DOHH2 (cell line): Measurements from ENCODE around the gene TAF1.

Experiments used
- EZH2phosphoT487 ChIP-seq: fragments of 200-600 bp; sonication (generic); IDR thresholded peaks from 2 replicates; pipeline ENCODE4 v1.6.1; 2017; ENCODE audit warnings: borderline replicate concordance, mild to moderate bottlenecking, antibody characterized with exemption, low read length, moderate library complexity, mixed read lengths
- TF ChIP-seq, protein P1 (sequence below): fragments of 200-600 bp; sonication (generic); IDR thresholded peaks from one replicate; pipeline ENCODE4 v1.5.1; 2014; ENCODE audit warnings: antibody characterized with exemption, mild to moderate bottlenecking, low read depth, low read length; ENCODE audit not compliant: poor library complexity, severe bottlenecking

DNA sequence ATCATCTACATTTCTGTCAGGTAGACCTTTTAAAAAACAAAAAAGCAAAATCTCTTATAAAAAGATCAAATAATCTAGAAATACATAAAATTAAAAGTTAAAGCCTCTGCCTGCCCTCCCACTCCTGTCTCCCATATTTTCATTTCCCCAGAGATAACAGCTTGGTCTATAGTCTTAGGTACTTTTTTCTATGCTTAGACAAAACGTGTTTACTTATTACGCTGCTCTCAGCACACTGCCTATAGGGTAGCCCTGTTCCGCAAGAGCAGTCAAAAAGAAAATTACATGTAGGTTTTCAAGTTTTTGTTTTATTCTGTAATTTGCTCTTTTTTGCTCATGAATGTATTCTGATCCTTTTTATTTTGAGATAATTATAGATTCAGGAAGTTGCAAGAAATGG is 73.3 kb downstream of the TAF1 start:
- no peak for TF ChIP-seq EZH2phosphoT487
- TF ChIP-seq, protein P1, sequence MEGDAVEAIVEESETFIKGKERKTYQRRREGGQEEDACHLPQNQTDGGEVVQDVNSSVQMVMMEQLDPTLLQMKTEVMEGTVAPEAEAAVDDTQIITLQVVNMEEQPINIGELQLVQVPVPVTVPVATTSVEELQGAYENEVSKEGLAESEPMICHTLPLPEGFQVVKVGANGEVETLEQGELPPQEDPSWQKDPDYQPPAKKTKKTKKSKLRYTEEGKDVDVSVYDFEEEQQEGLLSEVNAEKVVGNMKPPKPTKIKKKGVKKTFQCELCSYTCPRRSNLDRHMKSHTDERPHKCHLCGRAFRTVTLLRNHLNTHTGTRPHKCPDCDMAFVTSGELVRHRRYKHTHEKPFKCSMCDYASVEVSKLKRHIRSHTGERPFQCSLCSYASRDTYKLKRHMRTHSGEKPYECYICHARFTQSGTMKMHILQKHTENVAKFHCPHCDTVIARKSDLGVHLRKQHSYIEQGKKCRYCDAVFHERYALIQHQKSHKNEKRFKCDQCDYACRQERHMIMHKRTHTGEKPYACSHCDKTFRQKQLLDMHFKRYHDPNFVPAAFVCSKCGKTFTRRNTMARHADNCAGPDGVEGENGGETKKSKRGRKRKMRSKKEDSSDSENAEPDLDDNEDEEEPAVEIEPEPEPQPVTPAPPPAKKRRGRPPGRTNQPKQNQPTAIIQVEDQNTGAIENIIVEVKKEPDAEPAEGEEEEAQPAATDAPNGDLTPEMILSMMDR, result no peak
